ENCODE results near the gene ANTXR1. TPM values are rescaled to one million over a fixed set of nuclear protein-coding genes. Genes with fewer than 3 reads are reported as not detected.

The ANTXR1 gene
- total and polyA plus RNA-seq, 2 of the 8 experiments (the other 6 are each of a cell fraction or from before 2014, with no cell fraction given): 15.8 to 44.3 TPM

- POLR2A ChIA-PET (ENCODE audit: partially characterized antibody): interaction anchor here (0.8 kb wide), 1 partner anchor 39 kb away, joined by 3 read pairs; no protein-coding TSS in a partner anchor
- no peak overlapping the region for H3K27ac ChIP-seq (ENCODE audit: low read depth, low read length)
- no peak for FAIRE-seq
- no peak for TF ChIP-seq POU5F1 (IDR thresholded peaks at IDR 0.05; ENCODE audit: low read depth, low read length)
- TF ChIP-seq CTCF (IDR thresholded peaks at IDR 0.05; ENCODE audit: control extremely low read depth in 1 of 3, insufficient read depth in 1 of 3, low read depth in 1 of 3, low read length in 3 of 3): no peak
- TF ChIP-seq KDM5A (IDR thresholded peaks at IDR 0.05; ENCODE audit: low read length): no peak
- no peak for TF ChIP-seq KDM1A (IDR thresholded peaks at IDR 0.05; ENCODE audit: borderline replicate concordance, low read length)
- TF ChIP-seq CHD1 (IDR thresholded peaks at IDR 0.05; ENCODE audit: low read depth, low read length): no peak
- TF ChIP-seq JUN (IDR thresholded peaks at IDR 0.05; ENCODE audit: low read depth, low read length): no peak
- no peak for TF ChIP-seq YY1 (IDR thresholded peaks at IDR 0.05; ENCODE audit: low read depth, low read length)
- no peak for TF ChIP-seq TBP (IDR thresholded peaks at IDR 0.05; ENCODE audit: low read depth, low read length)
- no peak for TF ChIP-seq HDAC2 (IDR thresholded peaks at IDR 0.05; ENCODE audit: borderline replicate concordance in 1 of 2, low read depth in 2 of 2, low read length in 2 of 2)
- TF ChIP-seq RAD21 (IDR thresholded peaks at IDR 0.05 in 1 of 2, conservative IDR thresholded peaks at IDR 0.05 in 1 of 2; ENCODE audit: low read depth in 2 of 2, low read length in 2 of 2): no peak
- no peak for TF ChIP-seq CEBPB (IDR thresholded peaks at IDR 0.05; ENCODE audit: low read depth, low read length)
These were observed 70.3 kb downstream of the ANTXR1 start for GRCh38 chr2:69083235-69083748.

More at GRCh38 chr2:69083235-69083748, 70.3 kb downstream of the ANTXR1 start:
- H3K23me2 ChIP-seq (ENCODE audit: low read depth, low read length): no peaks in the 10 kb centered on the region
- no peak overlapping the region for H4K91ac ChIP-seq (replicated peaks; ENCODE audit: insufficient read length, low read length)
- no peak overlapping the region for H3K56ac ChIP-seq (replicated peaks; ENCODE audit: insufficient read length, low read depth, low read length)
- H2BK20ac ChIP-seq (ENCODE audit: low read length): no peak overlapping the region
- no peaks in the 10 kb centered on the region for H3K79me2 ChIP-seq (ENCODE audit: control insufficient read depth in 1 of 2, insufficient read depth in 2 of 2, low read length in 2 of 2)
- H3K4ac ChIP-seq (replicated peaks; ENCODE audit: insufficient read length, low read depth, low read length): no peak overlapping the region
- no peak overlapping the region for H3K18ac ChIP-seq (ENCODE audit: extremely low read depth, low read length)
- H3K14ac ChIP-seq (ENCODE audit: insufficient read length): no peak overlapping the region
- no peak for DNase-seq (ENCODE audit: low read depth in 1 of 2, low spot score in 2 of 2)
- no peak overlapping the region for H2BK15ac ChIP-seq (ENCODE audit: low read length)
- no peak overlapping the region for H3K23ac ChIP-seq (ENCODE audit: insufficient read length)
- no peak overlapping the region for H4K5ac ChIP-seq (ENCODE audit: insufficient read length, low read depth, low read length)
- no peaks in the 10 kb centered on the region; a peak in 2 of 7 replicates for H3K4me1 ChIP-seq (replicated peaks in 1 of 4; ENCODE audit: control insufficient read depth in 3 of 4, insufficient read depth in 4 of 4, low read length in 3 of 4)
- no peak overlapping the region for H2BK12ac ChIP-seq (ENCODE audit: low read depth, low read length)
- no peaks in the 10 kb centered on the region for H3K79me1 ChIP-seq (ENCODE audit: low read depth, low read length)
- CTCF ChIA-PET (ENCODE audit: partially characterized antibody): interaction anchor here (1.5 to 1.9 kb wide), 2 partner anchors 11 to 223 kb away, joined by 3 to 7 read pairs; no protein-coding TSS in a partner anchor
- no peak overlapping the region for H2AK5ac ChIP-seq (ENCODE audit: low read depth, low read length)
- no peaks in the 10 kb centered on the region for H3K27me3 ChIP-seq (replicated peaks in 1 of 4; ENCODE audit: control insufficient read depth in 3 of 4, extremely low read depth in 1 of 4, insufficient read depth in 3 of 4, low read length in 3 of 4)
- no peak overlapping the region for H2AFZ ChIP-seq (ENCODE audit: low read length)
- no peak overlapping the region for H2BK120ac ChIP-seq (replicated peaks; ENCODE audit: low read depth, low read length)
- peaks cover 0 to 12% (median 7%) of the 10 kb centered on the region in 4 experiments; a peak in 5 of 8 replicates for H3K36me3 ChIP-seq (ENCODE audit: control insufficient read depth in 2 of 4, insufficient read depth in 4 of 4, low read length in 3 of 4)
- no peak overlapping the region for H4K8ac ChIP-seq (ENCODE audit: extremely low read depth, insufficient read depth, low read length)
- H3K4me3 ChIP-seq (ENCODE audit: extremely low read depth in 1 of 4, insufficient read depth in 2 of 4, low read depth in 3 of 4, low read length in 4 of 4): no peak overlapping the region
- H2BK5ac ChIP-seq (ENCODE audit: low read depth, low read length): no peak overlapping the region
- H3K9ac ChIP-seq (replicated peaks in 1 of 4; ENCODE audit: extremely low read depth in 1 of 4, low read depth in 3 of 4, low read length in 3 of 4): no peak overlapping the region
- 84% methylated on average over 2 of the region's 2 CpGs; no CpG with 5 or more reads in 1 of the 2 experiments for WGBS, 2 experiments (ENCODE audit: extremely low coverage in 1 of 2, insufficient coverage in 1 of 2, insufficient read length in 1 of 2, insufficient replicate concordance in 2 of 2, low coverage in 1 of 2, low lambda C conversion rate in 2 of 2, missing lambda C conversion rate in 1 of 2)
- peaks cover 0 to 5% of the 10 kb centered on the region in 2 experiments for H4K20me1 ChIP-seq (replicated peaks in 1 of 2; ENCODE audit: control insufficient read depth in 1 of 2, insufficient read depth in 2 of 2, low read length in 2 of 2)
- no peaks in the 10 kb centered on the region for H3K9me3 ChIP-seq (ENCODE audit: insufficient read depth in 2 of 2, low read depth in 1 of 2, low read length in 1 of 2)
- no peak overlapping the region for H3K4me2 ChIP-seq (ENCODE audit: insufficient read depth in 1 of 2, low read depth in 2 of 2, low read length in 2 of 2)

All from H1 (cell line).